ENCODE results near the gene SCRN3. TPM values are rescaled to one million over a fixed set of nuclear protein-coding genes. Genes with fewer than 3 reads are reported as not detected.

The SCRN3 gene
- total RNA-seq, 2 experiments from 2014 or later = 16.8 to 16.9 TPM

- no peak for DNase-seq
- Mint-ChIP-seq H3K27me3 (no peaks in the 10 kb centered on the region), H3K27ac (no peak overlapping the region), H3K9me3 (no peaks in the 10 kb centered on the region), H3K36me3 (ENCODE audit: low read depth) (peaks cover 29% of the 10 kb centered on the region), H3K4me3 (no peak overlapping the region), H3K4me1 (peaks cover 2% of the 10 kb centered on the region)
- ChIA-PET CTCF (interaction anchor here (0.9 to 5.6 kb wide), 3 partner anchors 30 to 86 kb away, joined by 3 to 55 read pairs (median 20); no protein-coding TSS in a partner anchor), POLR2A (interaction anchor here (0.5 to 0.6 kb wide), 2 partner anchors 82 to 86 kb away, joined by 4 to 6 read pairs; no protein-coding TSS in a partner anchor)
These were observed 65.7 kb downstream of the SCRN3 start for GRCh38 chr2:174461221-174461620.

GRCh38 chr2:174465327-174465726 lies 69.8 kb downstream of the SCRN3 start:
- DNase-seq = no peak
- Mint-ChIP-seq H3K27ac (no peak overlapping the region), H3K4me3 (no peak overlapping the region), H3K9me3 (no peaks in the 10 kb centered on the region), H3K36me3 (ENCODE audit: low read depth) (peaks cover 32% of the 10 kb centered on the region), H3K4me1 (peaks cover 2% of the 10 kb centered on the region), H3K27me3 (no peaks in the 10 kb centered on the region)
- CTCF ChIA-PET = interaction anchor here (0.8 to 1.2 kb wide), 4 partner anchors 19 to 182 kb away, joined by 3 read pairs; no protein-coding TSS in a partner anchor
- POLR2A ChIA-PET = no interaction called here

GRCh38 chr2:174473796-174474195 lies 78.3 kb downstream of the SCRN3 start:
- Mint-ChIP-seq H3K4me1 (peaks cover 12% of the 10 kb centered on the region), H3K4me3 (no peak overlapping the region), H3K36me3 (ENCODE audit: low read depth) (peaks cover 38% of the 10 kb centered on the region), H3K9me3 (no peaks in the 10 kb centered on the region), H3K27me3 (no peaks in the 10 kb centered on the region), H3K27ac (no peak overlapping the region)
- POLR2A ChIA-PET = interaction anchor here (0.6 kb wide), 1 partner anchor 33 kb away, joined by 3 read pairs; no protein-coding TSS in a partner anchor
- CTCF ChIA-PET = interaction anchor here (0.7 to 2.1 kb wide), 4 partner anchors 10 to 12 kb away, joined by 3 to 5 read pairs (median 4); no protein-coding TSS in a partner anchor
- no peak for DNase-seq

GRCh38 chr2:174477759-174478158 lies 82.2 kb downstream of the SCRN3 start:
- Mint-ChIP-seq H3K9me3 (no peaks in the 10 kb centered on the region), H3K36me3 (ENCODE audit: low read depth) (peaks cover 58% of the 10 kb centered on the region), H3K4me1 (peaks cover 17% of the 10 kb centered on the region), H3K4me3 (no peak overlapping the region), H3K27me3 (no peaks in the 10 kb centered on the region), H3K27ac (no peak overlapping the region)
- DNase-seq = no peak
- POLR2A ChIA-PET = no interaction called here
- CTCF ChIA-PET = interaction anchor here (0.8 kb wide), 1 partner anchor 15 kb away, joined by 3 read pairs; no protein-coding TSS in a partner anchor

Other genes starting within 250 kb of the SCRN3 start
- gene OLA1, start 147.2 kb upstream of the SCRN3 start, total RNA-seq = 10 to 100 TPM; 75.3 to 87.4 TPM
- gene SP9, start 60.8 kb upstream of the SCRN3 start, total RNA-seq = not detected
- gene GPR155, start 91.3 kb downstream of the SCRN3 start, total RNA-seq = 10 to 100 TPM; 33.3 to 38.1 TPM
- 100 to 1,000 TPM; 378 to 423 TPM for gene WIPF1, start 202.1 kb downstream of the SCRN3 start, total RNA-seq

Data from activated CD4-positive, alpha-beta T cell treated with anti-CD3 and anti-CD28 coated beads, Interleukin-2, amount 10 ng/mL, durations not matched to agents 7 days and 5 days (primary cell).